Prostate gland (tissue), 2 donors: ENCODE measurements around the gene JAK1.

Source experiments
- POLR2A ChIP-seq: fragments of 450-650 bp; IDR thresholded peaks from one replicate; pipeline ENCODE4 v1.6.1; 2016; ENCODE audit warnings: antibody characterized with exemption, mild to moderate bottlenecking
- TF ChIP-seq, protein P1 (sequence below), 4 experiments: fragments of 200-600 bp in 2 of 4; fragments of 450-650 bp in 2 of 4; sonication (generic) in 2 of 4; IDR thresholded peaks; 1 replicate in 3 of 4; 2 replicates in 1 of 4; pipeline ENCODE4 v1.5.1; 2016 to 2019; ENCODE audit warnings: antibody characterized with exemption in 4 of 4, mild to moderate bottlenecking in 2 of 4, moderate library complexity in 2 of 4

DNA sequence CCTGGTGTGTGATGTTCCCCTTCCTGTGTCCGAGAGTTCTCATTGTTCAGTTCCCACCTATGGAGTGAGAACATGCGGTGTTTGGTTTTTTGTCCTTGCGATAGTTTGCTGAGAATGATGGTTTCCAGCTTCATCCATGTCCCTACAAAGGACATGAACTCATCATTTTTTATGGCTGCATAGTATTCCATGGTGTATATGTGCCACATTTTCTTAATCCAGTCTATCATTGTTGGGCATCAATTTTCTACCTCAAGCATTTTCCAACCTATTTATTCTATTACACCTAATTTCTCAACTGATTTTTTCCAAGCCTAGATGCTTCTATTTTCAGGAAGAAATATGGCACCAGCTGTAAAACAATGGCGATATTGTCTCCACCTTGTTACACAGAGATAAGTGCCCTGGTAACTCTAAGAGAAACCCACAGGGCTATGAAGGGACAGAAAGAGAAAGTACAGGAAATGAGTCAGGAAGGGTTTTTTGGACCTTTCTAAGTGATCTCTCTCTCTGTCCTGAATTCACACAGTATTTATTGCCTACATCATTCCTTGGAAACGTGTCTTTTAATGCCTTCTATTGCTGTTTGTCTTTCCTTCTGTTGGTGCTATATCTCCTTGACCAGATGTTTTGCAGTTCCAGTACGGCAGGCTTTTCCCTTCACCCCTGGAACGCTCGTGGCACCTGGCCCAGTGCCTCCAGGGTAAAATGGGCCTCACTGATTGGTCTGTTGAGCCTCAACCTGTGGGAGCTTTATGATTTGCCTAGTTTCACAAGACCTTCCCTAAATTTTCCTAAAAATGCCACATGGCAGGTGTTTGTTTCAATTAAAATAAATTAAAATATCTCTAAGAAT lies 14.6 kb upstream of the JAK1 start:
- TF ChIP-seq, protein P1, sequence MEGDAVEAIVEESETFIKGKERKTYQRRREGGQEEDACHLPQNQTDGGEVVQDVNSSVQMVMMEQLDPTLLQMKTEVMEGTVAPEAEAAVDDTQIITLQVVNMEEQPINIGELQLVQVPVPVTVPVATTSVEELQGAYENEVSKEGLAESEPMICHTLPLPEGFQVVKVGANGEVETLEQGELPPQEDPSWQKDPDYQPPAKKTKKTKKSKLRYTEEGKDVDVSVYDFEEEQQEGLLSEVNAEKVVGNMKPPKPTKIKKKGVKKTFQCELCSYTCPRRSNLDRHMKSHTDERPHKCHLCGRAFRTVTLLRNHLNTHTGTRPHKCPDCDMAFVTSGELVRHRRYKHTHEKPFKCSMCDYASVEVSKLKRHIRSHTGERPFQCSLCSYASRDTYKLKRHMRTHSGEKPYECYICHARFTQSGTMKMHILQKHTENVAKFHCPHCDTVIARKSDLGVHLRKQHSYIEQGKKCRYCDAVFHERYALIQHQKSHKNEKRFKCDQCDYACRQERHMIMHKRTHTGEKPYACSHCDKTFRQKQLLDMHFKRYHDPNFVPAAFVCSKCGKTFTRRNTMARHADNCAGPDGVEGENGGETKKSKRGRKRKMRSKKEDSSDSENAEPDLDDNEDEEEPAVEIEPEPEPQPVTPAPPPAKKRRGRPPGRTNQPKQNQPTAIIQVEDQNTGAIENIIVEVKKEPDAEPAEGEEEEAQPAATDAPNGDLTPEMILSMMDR (IDR thresholded peaks at IDR 0.05): no peak
- TF ChIP-seq POLR2A: no peak
